ENCODE data around the gene ST6GAL2. TPM values are rescaled to one million over a fixed set of nuclear protein-coding genes. Genes with fewer than 3 reads are reported as not detected.
A peak's percentile ranks its signal among the peaks of the same experiment; 100 is the strongest.

The ST6GAL2 gene
- total and polyA plus RNA-seq, 8 donors, result 0.93 to 5.4 (median 4.2) TPM

DNA sequence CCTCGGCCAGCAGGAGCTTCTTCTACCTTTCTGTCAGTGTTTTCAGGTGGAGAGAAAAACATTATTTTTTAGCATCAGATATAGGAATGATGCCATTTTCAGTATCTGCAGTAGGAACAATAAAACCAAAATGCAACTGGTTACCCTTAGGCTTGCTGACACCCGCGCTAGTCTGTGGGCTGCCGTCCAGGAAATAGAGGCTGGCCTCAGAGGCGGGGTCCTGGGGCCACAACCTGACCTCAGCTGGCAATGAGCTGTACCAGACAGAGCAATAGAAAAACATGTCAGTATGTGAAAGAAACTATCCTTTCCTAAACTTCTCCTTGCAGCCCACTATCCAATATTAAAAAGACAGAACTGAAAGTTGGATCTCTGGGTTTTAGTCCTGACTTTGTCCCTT lies 4.6 kb upstream of the ST6GAL2 start:
- DNase-seq, result peak in 1 of 4 donors; percentile 59
- peaks cover 0 to 11% of the 10 kb centered on the region in 2 donors for H3K4me1 ChIP-seq
- intact Hi-C loops (cut with DNase I), result no loop called here

DNA sequence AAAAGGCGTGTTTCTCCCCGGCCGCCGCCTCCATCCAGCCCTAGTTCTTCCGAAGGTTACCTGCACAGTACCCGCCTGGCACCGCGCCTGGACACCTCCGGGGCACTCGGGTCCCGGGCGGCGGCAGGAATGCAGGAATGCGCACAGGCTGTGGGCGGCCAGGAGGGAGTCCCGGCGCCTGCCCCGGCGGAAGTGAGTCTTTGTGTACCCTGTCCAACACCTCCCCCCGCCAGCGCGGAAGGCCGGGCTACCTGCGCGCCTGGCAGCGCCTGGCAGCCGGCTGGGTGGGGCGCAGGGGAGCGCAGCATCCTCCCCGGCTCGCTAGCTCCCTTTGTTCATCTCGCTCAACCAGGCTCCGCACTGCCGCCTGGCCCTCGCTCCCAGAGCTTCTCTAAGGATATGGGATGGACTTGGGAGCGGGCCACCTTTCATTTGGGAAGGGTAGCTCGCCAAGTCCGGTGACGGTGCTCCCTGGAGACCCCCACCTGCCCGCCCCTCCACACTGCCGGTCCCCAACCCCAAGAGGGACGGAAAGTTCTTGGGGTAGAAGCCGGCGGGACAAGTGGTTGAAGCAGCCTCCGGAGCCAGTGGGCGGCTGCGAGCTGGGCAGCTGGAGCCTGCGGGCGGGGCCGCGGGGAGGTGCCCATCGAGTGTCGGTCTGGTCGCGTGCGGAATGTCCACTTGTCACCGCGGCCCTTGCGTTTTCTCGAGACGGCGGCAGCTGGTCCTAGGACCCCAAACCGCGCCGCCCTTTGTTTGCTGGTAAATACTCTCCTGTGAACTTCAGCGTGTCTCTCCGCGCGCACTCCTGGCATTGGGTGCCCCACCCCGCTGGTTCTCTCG lies 1.2 kb upstream of the ST6GAL2 start:
- Histone ChIP-seq H3K27ac (no peak overlapping the region), H3K9me3 (no peaks in the 10 kb centered on the region), H3K4me1 (peaks cover 0 to 11% of the 10 kb centered on the region in 2 donors), H3K27me3 (peaks cover 36 to 63% of the 10 kb centered on the region in 2 donors), H3K36me3 (no peaks in the 10 kb centered on the region), H3K4me3 (peak overlapping the region; percentile 35 to 36)
- DNase-seq, result peak; percentile 36 to 81 (median 48)
- TF ChIP-seq, protein P1, sequence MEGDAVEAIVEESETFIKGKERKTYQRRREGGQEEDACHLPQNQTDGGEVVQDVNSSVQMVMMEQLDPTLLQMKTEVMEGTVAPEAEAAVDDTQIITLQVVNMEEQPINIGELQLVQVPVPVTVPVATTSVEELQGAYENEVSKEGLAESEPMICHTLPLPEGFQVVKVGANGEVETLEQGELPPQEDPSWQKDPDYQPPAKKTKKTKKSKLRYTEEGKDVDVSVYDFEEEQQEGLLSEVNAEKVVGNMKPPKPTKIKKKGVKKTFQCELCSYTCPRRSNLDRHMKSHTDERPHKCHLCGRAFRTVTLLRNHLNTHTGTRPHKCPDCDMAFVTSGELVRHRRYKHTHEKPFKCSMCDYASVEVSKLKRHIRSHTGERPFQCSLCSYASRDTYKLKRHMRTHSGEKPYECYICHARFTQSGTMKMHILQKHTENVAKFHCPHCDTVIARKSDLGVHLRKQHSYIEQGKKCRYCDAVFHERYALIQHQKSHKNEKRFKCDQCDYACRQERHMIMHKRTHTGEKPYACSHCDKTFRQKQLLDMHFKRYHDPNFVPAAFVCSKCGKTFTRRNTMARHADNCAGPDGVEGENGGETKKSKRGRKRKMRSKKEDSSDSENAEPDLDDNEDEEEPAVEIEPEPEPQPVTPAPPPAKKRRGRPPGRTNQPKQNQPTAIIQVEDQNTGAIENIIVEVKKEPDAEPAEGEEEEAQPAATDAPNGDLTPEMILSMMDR (IDR thresholded peaks at IDR 0.05), result no peak
- peak; percentile 89 for ATAC-seq
- intact Hi-C loops (cut with DNase I), result no loop called here

More for the DNA sequence above, 4.6 kb upstream of the ST6GAL2 start:
- H3K27me3 ChIP-seq, result peaks cover 23 to 31% of the 10 kb centered on the region in 2 donors
- H3K36me3 ChIP-seq, result no peaks in the 10 kb centered on the region
- H3K4me3 ChIP-seq, result no peak overlapping the region
- no peak for ATAC-seq
- no peaks in the 10 kb centered on the region for H3K9me3 ChIP-seq
- no peak overlapping the region for H3K27ac ChIP-seq
- TF ChIP-seq, protein P1 (IDR thresholded peaks at IDR 0.05), result no peak

DNA sequence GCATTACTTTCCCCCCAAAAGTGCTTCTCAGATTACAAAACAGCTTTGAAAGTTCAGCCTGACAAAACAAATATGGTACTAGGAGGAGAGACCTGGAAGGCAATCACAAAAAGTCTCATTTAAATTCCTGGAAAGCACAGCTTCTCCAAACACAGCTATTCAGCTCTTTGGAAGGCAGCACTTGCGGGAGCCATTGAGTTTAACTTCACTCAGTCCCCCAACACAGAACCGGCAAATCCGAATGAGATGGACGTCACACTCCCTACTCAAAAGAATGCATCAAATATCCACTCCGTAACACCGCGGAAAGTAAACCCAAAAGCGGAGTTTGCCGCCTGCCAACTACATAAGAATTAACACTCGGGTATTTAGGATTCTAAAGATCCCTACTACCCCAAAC lies 638 bp downstream of the ST6GAL2 start:
- ATAC-seq (no peak), DNase-seq (peak in 2 of 4 donors; percentile 18 to 30)
- intact Hi-C loops (cut with DNase I), result no loop called here
- no peak overlapping the region for H3K4me3 ChIP-seq
- no peak overlapping the region for H3K27ac ChIP-seq
- no peaks in the 10 kb centered on the region for H3K36me3 ChIP-seq
- H3K27me3 ChIP-seq, result peaks cover 36 to 63% of the 10 kb centered on the region in 2 donors
- H3K4me1 ChIP-seq, result peaks cover 0 to 11% of the 10 kb centered on the region in 2 donors
- no peaks in the 10 kb centered on the region for H3K9me3 ChIP-seq
- TF ChIP-seq, protein P1 (IDR thresholded peaks at IDR 0.05), result no peak

DNA sequence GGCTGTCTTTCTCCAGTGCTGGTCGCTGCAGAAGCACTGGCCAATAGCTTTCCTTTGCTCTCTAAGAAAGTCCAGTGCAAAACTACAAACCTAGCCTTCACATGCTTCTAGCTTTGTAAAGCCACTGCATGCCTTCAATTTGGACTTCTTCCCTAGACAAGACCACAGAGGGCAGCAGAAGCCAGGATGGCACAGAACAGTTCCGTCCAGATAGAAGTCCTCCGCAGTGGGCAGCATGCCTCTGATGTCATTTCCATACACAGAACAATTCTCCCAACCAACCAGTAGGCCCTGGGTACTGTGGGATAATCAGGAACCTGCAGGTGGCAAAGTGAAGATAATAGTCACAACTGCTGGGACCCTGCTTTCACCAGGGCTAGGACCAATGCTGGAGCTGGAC lies 3.3 kb downstream of the ST6GAL2 start:
- no peak overlapping the region for H3K4me3 ChIP-seq
- peaks cover 0 to 11% of the 10 kb centered on the region in 2 donors for H3K4me1 ChIP-seq
- intact Hi-C loops (cut with DNase I), result no loop called here
- DNase-seq, result no peak
- H3K36me3 ChIP-seq, result no peaks in the 10 kb centered on the region
- no peak for ATAC-seq
- H3K9me3 ChIP-seq, result no peaks in the 10 kb centered on the region
- TF ChIP-seq, protein P1 (IDR thresholded peaks at IDR 0.05), result no peak
- H3K27ac ChIP-seq, result no peak overlapping the region
- H3K27me3 ChIP-seq, result peaks cover 33 to 53% of the 10 kb centered on the region in 2 donors

DNA sequence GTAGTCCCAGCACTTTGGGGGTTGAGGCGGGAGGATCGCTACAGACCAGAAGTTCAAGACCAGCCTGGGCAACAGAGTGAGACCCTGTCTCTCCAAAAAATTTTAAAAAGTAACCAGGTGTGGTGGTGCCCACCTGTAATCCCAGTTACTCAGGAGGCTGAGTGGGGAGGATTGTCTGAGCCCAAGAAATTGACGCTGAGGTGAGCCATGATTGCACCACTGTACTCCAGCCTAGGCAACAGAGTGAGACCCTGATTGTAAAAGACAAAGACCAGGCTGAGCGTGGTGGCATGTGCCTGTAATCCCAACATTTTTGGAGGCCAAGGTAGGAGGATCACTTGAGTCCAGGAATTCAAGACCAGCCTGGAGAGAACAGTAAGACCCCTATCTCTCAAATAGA lies 7.8 kb downstream of the ST6GAL2 start:
- no peak for DNase-seq
- H3K36me3 ChIP-seq, result no peaks in the 10 kb centered on the region
- no peak overlapping the region for H3K27ac ChIP-seq
- no peaks in the 10 kb centered on the region for H3K4me1 ChIP-seq
- TF ChIP-seq, protein P1 (IDR thresholded peaks at IDR 0.05), result no peak
- no peak for ATAC-seq
- no peak overlapping the region for H3K4me3 ChIP-seq
- intact Hi-C loops (cut with DNase I), result no loop called here
- peaks cover 3 to 9% of the 10 kb centered on the region in 2 donors for H3K27me3 ChIP-seq
- H3K9me3 ChIP-seq, result no peaks in the 10 kb centered on the region

Data from left lung (tissue), 10 donors.